Stimulated activated CD8-positive, alpha-beta memory T cell treated with anti-CD3 and anti-CD28 coated beads, Interleukin-4, amount 100 ng/mL, for 48 hours (primary cell): ENCODE results near the gene MMP27.
A peak's percentile ranks its signal among the peaks of the same experiment; 100 is the strongest.
"Not testable (repeated sequence)": the region's sequence is repeated elsewhere in the genome, so short reads cannot be mapped to it uniquely, and the experiment has no call there.

Experiments
- DNase-seq: peaks from one replicate; pipeline ENCODE4 v3.0.0-alpha.2; 2020

The MMP27 gene, protein sequence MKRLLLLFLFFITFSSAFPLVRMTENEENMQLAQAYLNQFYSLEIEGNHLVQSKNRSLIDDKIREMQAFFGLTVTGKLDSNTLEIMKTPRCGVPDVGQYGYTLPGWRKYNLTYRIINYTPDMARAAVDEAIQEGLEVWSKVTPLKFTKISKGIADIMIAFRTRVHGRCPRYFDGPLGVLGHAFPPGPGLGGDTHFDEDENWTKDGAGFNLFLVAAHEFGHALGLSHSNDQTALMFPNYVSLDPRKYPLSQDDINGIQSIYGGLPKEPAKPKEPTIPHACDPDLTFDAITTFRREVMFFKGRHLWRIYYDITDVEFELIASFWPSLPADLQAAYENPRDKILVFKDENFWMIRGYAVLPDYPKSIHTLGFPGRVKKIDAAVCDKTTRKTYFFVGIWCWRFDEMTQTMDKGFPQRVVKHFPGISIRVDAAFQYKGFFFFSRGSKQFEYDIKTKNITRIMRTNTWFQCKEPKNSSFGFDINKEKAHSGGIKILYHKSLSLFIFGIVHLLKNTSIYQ

DNA sequence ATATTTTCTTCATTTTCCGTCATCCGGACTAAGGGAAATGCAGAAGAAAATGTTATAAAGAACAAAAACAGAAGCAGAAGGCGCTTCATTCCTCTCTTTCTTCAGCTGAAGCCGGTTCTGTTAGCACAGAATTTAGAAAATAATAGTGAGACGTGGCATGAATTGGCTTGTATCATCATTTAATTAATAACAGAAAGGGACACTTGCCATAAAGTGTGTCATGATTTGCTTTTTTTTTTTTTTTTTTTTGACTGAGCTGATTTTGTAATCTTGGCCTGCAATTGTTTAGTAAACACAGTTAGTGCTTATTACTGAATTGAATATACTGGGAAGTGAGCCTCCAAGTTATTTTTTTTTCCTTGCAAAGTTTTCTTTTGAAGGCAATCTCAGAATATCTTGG, at the start of gene MMP27:
Gene MMP27 (minus strand): TSS at position 144 of the 400 bp plus-strand sequence. CDS start 55 bp downstream, at position 89.
- DNase-seq, result no peak

DNA sequence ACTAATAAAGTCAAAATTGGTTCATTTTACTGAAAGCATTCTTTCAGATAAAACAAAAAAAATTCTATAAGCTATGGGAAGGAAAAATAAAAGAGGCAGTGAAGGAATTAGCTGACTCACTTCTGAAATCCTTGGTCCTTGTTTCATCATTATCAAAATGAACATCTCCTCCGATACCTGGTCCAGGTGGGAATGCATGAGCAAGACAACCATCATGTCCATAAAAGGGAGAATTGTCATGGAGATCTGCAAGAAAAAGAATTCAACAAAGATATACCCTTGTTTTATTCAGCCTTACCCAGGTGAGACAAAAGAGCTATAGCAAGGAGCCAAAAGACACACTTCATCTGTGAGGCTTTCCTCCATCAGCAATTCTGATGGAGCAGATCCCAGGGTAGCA, 47.7 kb upstream of the MMP27 start:
- DNase-seq, result no peak

DNA sequence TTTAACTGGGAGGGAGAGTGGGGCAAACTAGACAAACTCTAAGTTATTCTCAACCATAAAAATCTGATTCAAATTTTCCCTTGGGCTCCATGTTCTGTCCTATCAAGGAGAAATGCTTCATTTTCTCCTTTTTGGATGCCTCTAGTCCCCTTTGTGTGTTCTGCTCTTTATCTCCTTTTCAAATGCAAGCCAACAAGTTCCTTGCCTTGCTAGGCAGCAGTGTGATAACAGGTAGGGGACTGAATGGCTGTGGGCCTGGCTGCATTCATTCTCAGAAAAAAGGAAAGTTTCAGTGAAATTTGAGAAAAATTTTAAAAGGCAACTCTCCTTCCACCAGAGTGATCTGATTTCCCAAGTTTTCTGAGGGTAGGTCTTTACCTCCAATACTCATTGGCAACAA, 46.1 kb upstream of the MMP27 start:
- DNase-seq, result no peak

DNA sequence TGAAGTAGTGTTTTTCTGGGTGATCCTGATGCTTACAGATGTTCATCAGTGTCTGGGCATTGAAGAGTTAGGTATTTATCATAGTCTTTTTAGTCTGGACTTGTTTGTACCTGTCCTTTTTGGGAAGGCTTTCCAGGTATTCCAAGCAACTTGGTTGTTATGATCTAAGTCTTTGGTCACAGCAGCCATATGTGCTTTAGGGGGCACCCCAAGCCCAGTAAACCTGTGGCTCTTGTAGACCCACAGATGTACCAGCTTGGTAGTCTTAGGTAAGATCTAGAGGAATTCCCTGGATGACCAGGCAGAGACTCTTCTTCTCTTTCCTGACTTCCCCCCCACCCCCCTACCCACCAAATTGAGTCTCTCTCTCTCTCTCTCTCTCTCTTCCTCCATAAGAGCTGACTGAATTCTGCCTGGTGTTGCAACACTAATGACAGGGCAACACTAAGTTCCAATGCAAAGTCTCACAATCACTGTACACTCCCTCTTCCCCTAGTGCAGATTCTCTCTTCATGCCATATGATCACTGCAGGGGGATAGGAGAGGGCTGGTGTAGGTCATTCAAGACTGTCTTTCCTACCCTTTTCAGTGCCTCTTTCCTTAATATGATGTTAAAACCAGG, 43.6 kb upstream of the MMP27 start:
- DNase-seq, result no peak

DNA sequence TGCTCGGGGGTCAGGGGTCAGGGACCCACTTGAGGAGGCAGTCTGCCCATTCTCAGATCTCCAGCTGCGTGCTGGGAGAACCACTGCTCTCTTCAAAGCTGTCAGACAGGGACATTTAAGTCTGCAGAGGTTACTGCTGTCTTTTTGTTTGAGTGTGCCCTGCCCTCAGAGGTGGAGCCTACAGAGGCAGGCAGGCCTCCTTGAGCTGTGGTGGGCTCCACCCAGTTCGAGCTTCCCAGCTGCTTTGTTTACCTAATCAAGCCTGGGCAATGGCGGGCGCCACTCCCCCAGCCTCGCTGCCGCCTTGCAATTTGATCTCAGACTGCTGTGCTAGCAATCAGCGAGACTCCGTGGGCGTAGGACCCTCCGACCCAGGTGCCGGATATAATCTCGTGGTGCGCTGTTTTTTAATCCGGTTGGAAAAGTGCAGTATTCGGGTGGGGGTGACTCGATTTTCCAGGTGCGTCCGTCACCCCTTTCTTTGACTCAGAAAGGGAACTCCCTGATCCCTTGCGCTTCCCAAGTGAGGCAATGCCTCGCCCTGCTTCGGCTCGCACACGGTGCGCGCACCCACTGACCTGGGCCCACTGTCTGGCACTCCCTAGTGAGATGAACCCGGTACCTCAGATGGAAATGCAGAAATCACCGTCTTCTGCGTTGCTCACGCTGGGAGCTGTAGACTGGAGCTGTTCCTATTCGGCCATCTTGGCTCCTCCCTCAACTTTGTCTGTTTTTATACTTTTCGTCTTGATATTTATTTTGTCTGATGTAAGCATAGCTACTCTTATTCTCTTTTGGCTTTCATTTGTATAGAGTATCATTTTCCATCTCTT, 41.4 kb upstream of the MMP27 start:
- DNase-seq, result not testable (repeated sequence)

DNA sequence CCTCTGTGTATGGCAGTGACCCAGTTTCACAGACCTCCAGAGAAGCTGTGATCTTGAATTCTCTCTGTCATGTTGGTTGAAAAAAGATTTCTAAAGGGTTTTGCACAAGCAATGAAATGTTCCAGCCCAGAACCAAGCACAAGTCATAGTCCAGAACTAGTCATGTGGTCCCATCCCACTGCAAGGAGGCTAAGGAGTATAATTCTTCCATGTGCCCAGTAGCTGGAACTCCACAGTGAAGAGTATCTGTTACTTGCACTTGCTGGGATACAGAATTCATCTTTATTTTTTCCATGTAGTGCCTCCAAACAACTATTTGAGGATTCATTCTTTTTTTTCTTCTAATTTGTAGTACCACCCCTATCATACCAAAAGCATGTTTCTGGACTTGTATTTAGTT, 29.1 kb upstream of the MMP27 start:
- no peak for DNase-seq

DNA sequence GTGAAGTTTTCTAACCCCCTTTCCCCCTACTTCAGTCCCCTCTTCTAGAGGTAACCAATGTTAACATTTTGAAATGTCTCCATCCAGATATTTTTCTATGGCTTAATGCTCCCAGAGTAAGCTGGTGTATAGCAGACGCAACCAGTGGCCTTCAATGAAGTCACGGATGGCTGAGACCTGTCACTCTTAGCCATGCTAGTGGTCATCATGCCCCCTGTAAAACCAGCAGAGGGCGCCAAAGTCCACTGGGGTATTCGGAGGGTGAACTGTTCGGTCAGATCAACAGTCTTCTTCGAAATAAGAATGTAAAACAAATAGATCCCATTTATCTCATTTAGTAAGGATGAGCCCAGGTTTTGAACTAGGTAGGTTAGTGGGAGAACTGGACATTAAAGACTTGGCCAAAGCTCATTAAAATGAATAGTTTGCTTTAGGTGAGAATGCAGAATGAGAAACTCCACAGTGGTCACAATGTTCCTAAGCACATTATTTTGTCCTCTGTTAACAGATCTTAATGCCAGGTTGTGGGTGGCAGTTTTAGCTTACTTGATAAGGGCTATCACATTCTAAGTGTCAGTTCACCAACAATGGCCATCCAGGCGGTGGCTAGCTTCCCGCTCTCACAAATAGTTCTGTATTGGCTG, 27.8 kb upstream of the MMP27 start:
- DNase-seq, result peak; percentile 79

DNA sequence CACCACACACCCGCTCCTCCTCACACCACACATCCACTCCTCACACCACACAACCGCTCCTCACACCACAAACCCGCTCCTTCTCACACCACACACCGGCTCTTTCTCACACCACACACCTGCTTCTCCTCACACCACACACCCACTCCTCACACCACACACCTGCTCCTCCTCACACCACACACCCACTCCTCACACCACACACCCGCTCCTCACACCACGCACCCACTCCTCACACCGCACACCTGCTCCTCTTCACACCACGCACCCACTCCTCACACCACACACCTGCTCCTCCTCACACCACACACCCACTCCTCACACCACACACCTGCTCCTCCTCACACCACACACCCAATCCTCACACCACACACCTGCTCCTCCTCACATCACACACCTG, 25.4 kb upstream of the MMP27 start:
- not testable (repeated sequence) for DNase-seq

DNA sequence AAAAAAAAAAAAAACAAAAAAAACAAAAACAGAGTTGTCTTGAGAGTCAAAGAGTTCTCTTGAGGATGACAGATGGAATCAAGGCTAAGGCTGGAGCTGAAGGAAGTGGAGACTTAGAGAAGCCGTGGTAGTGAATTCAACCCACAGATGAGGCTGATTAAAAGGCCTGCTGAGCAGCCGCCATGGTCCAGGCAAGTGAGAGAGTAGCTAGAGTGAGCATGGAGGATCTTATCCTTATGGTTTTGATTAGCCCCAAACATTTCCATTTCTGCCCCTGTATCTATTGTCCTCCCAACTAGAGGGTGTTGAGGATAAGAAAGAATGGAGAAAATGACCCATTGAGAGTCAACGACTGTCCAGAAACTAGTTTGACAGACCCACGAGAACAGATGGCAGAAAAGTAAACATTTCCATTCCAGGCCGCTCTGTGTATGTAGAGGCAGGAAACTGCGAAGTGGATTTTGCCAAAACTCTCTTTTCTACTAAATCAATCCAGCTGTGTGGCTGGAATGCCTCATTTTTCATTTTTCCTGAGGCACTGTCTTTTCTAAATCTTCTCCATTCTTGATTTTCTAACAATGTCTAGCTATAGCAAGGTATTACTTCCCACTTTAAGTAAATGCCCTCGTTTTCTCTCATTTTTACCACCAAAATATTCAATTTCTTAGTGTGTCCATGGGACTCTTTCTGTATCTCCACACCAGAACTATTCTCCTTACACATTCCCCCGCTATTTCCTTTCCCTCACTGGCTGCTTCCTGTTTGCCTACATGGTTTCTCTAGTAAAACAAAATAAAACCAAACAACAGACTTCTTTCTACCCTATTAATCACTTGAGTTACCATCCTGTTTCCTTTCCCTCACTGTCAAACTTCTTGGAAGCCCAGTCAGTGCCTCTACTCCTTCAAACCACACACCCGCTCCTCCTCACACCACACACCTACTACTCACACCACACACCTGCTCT, 24.6 kb upstream of the MMP27 start:
- DNase-seq, result no peak

DNA sequence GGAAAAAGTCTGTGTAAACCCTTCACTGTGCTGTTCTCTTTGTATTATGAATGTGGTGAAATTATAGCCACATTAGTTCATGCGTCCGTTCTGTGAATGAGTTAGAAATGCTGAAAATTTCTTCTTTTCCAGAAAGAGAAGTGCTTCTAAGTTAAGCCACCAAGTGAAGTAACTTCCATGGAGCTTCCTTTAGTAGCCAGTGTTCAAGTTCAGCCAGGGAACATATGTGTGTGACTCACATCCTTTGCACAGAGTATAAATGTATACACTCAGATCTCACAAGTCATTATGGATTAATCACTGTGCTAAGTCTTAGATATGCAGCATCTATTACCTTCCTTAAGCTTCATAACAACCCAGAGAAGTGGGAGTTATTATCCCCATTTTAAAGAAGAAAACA, 22.3 kb upstream of the MMP27 start:
- DNase-seq, result no peak

DNA sequence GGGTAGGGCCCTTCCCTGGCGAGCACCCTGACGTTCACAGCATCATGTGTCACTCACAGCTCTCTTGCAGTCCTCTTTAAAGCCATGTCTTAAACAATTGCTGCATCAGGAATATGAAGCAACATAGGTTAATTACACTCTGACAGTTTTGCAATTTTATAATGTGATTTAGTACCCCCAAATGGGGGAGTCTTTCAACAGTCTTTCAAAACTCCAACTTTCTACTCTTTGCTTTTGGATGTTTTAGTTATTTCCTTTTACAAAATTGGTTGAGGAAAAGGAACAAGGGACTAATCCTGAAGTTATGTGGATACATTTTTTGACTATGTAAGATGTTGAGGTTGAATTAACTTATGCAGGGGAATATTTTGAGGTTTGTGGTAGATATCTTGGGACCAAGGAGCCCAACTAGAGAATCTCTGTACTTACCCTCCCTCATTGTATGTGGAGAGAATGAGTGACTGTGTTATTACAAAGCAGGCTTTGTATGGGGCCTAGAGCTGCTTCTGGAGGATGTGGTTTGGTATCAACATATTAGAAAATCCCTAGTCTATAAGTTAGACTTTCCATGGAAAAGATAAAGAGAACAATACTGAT, 19.4 kb upstream of the MMP27 start, which contains the start of gene MMP8:
Gene MMP8 (minus strand): TSS at position 51 of the 597 bp plus-strand sequence. CDS start 99 bp downstream, outside the sequence.
- DNase-seq, result no peak

DNA sequence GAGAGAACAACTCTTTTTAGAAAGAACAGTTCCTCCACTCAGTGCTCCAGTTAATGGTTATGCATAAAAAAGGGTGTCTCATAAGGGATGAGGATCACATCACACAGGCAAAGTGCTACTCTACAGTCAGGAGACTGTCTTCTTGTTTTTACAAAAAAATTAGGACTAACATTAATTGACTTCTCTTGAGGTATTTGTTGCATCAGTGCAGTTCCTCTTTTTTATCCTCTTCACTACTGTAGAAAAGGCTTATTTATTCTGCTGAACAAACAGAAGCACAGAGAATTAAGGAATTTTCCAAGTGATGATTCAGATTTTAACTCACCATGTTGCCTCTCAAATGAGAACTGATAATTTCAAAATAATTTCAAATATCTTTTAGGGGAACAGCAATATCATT, 17.3 kb upstream of the MMP27 start:
- DNase-seq, result no peak

DNA sequence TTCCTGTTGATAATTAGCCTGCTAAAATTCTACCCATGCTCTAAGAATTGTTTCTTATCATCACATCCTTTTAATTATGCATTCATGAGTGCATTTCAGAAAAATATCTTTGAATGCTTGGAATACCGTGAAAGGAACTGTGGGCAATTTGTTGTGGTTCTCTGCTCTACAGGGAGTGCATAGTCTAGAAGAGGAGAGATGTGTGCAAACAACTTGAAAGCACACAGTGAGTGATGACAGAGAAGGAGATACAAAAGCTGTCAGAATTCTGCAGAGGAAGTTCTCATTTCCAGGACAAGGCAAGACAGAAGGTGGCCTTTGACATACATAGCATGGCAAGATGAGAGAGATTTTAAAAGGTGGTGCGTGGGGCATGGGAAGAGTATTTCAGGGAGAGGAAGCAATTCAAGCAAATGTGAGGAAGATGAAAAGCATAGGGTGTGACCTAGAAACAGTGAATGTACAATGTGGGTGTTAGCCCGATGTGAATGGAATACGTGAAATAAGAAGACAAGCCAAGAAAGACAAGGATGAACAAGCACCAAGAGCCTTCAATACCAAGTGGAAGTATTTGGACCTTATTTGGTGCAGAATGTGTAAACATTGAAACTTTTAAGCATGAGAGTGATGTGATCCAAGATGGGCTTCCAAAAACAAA, 14.2 kb upstream of the MMP27 start:
- DNase-seq, result no peak

DNA sequence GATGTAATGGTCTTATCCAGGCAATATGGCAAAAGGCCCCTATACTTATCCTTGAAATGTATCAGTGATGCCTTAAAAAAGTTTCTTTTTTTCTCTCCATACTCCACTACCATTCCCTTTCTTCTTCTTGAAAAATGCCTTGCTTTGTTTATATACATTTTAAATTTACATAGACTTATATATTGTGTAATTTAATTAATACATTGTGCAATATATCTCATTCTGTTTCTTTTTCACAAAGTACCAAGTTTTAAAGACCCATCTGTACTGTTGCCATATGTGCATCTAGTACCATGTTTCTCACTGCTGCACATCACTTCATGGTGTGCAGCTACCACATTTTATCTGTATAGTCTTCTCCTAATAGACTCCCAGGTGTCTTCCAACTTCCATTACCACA, 11.7 kb upstream of the MMP27 start:
- no peak for DNase-seq

DNA sequence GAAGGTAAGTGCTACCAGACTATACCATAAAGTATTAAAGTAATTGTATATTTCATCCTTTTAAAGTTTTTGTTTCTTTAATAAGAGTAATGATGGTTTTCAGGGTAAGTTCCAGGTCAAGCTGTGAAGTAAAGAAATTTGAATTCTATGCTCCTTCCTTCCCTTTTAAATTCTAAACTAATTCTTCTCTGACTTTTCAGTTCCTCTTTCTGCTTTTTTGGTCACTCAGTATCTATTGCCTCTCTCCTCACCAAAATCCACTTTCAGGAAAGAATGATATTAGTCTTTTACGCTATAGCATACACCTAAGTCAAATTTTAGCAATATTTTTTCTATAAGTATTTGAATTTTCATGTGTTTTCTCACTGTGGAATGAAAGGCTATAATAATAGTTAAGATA, 11.0 kb upstream of the MMP27 start:
- no peak for DNase-seq

DNA sequence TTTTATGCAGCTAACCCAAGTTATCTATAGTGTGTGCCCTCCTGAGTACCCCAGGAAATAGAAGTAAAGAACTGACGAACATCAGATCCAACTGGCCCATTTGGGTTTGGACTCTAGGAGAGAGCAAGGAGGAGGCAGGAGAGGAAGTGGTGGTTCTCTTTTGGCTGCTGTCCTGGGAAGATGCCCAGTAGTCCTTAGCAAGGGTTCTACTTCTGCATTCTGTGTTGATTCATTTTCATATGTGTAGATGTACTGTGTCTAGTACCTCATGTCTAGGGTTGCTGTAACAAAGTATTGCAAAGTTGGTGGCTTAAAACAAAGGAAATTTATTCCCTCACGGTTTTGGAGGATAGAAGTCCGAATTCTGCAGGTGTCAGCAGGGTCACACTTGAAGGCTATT, 6.6 kb upstream of the MMP27 start:
- no peak for DNase-seq

DNA sequence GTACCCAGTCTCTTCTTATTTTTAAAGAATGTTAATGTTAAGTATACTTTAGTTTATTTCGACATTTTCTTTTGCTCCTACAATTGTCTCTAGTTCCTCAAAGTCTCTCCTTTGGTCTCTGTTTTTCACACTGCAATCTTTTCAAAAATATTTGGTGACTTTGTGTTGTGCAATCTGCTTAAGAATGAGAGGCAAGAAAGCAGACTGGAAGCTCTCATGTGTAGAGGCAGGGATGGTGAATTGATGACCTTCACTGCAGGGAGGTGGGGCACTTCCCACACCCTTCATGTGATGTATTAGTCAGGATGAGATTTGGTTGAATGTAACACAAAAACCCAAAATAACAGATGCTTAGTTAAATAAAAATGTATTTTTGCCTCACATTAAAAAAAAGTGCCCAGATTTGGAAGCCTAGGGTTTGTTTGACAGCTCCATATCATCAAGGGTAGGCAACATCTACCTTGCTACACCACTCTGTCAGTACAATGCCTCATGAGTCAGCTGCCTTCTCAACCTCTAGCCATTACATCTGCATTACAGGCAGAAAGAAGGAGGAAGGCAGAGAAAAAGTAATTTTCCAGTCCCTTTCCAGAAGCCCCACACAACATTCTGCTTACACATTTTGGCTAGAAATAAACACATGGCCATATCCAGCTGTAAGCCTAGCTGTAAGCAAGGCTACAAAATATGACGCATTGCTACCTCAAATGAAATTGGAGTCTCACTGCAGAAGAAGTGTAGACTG, 3.8 kb upstream of the MMP27 start:
- DNase-seq, result no peak

DNA sequence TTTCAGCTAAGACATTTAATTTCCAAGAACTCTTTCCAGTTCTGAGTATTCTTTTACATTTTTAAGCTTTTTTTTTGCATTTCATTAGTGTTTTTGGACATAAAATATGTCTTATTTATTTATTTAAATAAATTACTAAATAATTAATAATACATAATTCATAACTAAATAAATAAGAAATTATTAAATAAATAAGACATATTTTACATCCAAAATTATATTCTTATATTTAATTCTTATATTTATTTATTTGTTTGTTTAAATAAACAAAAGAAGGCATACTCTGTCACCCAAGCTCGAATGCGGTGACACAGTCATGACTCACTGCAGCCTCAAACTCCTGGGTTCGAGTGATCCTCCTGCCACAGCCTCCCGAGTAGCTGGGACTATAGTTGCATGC, 3.1 kb upstream of the MMP27 start:
- no peak for DNase-seq

DNA sequence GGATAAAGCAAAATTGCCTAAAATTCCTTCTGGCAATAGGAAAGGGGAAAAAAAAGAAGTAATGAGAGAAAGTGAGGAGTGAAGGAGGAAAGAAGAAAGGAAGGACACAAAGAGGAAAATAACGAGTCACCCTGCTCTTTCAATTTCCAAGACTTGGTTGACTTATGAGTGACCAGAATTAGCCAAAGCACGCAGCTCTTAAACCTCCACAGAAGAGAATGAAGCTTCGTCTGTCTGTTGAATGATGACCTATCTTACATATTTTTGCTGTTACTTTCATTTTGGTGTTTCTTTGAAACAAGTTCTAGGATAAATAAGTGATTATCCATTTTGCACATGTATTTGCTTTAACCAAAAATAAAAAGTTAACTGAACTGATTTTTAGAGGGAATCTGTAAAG, 728 bp downstream of the MMP27 start:
- DNase-seq, result no peak
